GM19455 (cell line): ENCODE results near the gene MARVELD1.

Experiments used
- ATAC-seq: cut with Tn5 transposase; IDR thresholded peaks from one replicate; pipeline ENCODE4 v1.9.1; 2021; ENCODE audit not compliant: unreplicated experiment

Gene MARVELD1

GRCh38 chr10:97754726-97755125 lies 41.2 kb downstream of the MARVELD1 start:
- ATAC-seq: no peak

- no peak for ATAC-seq
These were observed 42.2 kb downstream of the MARVELD1 start for GRCh38 chr10:97755718-97756117.

- ATAC-seq: no peak
These were observed 43.9 kb downstream of the MARVELD1 start for GRCh38 chr10:97757471-97757870.

DNA sequence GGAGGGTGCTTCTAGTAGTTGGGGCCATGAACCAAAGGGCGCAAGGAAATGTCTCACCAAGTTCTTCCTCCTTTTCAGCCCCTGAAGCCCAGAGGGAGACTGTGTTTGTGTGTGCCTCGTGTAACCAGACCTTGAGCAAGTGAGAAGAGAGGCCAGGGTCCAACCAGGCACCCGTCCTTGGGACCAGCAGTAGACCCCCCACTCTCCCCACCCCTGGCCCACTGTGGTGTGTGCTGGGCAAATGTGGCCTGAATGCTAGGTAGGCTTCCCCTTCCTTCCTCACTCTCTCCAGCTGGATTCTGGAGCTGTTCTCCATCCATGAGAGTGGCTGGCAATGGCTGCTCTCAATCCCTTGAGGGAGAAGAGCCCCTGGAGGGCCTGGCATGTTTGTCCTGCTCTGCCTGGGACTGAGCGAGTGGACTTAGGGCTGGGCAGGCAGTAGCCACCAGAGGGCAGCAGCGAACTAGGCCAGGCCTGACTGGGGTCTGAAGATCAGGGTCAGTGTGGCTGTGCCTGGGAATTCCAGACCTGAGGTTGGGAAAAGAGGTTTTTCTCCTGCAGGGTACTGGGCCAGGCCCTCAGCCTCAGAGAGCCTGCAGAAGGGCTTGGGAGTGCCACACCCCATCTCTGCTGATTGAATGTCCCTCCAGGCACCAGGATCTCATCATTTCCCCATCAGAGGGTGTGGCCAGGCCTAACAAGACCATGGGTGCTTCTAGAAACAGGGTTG lies 45.8 kb downstream of the MARVELD1 start:
- ATAC-seq: no peak

GRCh38 chr10:97759946-97760345 lies 46.4 kb downstream of the MARVELD1 start:
- no peak for ATAC-seq

GRCh38 chr10:97760461-97761257 lies 47.1 kb downstream of the MARVELD1 start:
- no peak for ATAC-seq

- no peak for ATAC-seq
These were observed 47.9 kb downstream of the MARVELD1 start for GRCh38 chr10:97761331-97761865.

DNA sequence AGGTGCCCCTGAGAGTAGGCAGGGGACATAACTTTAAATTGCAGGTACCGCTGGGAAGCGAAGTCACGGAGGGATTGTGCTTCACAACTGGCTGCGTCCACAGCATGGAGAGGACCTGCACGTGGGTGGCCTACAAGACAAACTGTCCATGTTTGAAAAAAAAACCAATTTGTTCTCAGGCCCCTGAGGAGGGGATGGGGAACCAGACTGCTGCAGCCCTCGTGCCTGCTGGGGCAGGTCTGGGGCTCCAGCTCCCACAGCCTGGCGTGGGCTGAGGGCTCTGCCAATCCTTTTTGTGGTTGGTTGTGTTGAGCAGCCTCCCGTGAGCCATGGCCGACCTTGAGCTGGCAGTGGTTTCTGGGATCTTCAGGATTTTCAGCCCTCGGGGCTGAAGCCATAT lies 48.5 kb downstream of the MARVELD1 start:
- ATAC-seq: no peak

- no peak for ATAC-seq
These were observed 49.3 kb downstream of the MARVELD1 start for GRCh38 chr10:97762816-97763215.

- no peak for ATAC-seq
These were observed 49.9 kb downstream of the MARVELD1 start for GRCh38 chr10:97763411-97763810.

DNA sequence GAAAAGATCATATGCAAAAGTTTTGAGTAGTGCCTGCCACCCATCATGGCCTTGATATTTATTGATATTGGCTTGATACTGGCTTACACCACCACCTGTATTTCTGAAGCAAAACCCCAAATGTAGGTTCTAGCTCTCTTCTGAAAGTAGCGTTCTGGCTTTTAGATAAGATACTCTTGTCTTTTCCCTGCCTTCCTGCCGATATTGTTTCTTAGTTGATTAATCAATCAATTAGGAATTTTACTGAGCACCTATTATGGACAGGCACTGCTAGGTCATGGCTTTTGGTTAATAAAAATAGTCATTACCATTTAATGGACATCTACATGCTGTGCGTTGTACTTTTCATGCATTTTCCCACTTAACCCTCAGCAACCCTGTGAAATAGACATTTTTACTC lies 50.4 kb downstream of the MARVELD1 start:
- no peak for ATAC-seq

DNA sequence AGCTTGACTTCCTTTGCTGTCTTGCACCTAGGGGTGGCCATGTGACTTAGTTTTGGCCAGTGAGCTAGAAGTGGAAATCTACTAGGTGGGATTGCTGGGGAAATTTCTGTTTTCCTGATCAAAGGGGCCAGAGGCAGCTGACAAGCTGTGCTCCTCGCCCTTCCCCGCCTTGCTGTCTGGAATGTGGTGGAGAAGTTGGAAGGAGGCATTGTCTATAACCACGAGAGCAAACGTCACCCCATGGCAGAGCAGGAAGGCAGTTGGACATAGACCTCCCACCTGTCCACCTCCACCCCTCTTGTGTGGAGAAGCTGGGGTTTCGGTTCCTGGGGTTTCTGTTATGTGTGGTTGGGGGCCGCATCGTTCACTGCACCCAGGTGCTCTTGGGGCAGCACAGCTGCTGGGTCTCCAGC lies 51.0 kb downstream of the MARVELD1 start:
- ATAC-seq: no peak

DNA sequence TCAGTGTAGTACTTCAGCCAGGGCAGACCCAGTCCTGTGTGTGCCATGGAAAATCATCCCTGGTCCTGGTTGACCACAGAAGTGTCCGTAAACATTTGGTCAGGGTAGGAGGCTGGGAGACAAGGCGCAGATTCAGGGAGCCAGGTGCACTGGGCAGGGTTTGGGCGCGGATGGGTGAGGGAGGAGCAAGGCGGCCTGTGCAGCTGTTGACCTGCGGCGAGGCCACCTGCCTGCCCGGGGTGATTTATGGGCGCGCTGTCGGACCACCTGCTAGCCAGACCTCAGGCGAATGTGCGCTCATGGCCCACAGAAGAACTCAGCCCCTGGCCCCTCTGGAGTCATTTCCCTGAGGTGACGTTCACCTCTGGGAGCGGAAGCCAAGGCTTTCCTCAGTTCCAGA lies 51.7 kb downstream of the MARVELD1 start:
- no peak for ATAC-seq

- no peak for ATAC-seq
These were observed 52.7 kb downstream of the MARVELD1 start for GRCh38 chr10:97766106-97766810.

- no peak for ATAC-seq
These were observed 53.7 kb downstream of the MARVELD1 start for GRCh38 chr10:97766996-97767924.
